Measurements from ENCODE around the gene APBB1IP. TPM values are rescaled to one million over a fixed set of nuclear protein-coding genes. Genes with fewer than 3 reads are reported as not detected.

Gene APBB1IP
- total RNA-seq, 2 donors from 2014 or later = 46.5 to 50.4 TPM

DNA sequence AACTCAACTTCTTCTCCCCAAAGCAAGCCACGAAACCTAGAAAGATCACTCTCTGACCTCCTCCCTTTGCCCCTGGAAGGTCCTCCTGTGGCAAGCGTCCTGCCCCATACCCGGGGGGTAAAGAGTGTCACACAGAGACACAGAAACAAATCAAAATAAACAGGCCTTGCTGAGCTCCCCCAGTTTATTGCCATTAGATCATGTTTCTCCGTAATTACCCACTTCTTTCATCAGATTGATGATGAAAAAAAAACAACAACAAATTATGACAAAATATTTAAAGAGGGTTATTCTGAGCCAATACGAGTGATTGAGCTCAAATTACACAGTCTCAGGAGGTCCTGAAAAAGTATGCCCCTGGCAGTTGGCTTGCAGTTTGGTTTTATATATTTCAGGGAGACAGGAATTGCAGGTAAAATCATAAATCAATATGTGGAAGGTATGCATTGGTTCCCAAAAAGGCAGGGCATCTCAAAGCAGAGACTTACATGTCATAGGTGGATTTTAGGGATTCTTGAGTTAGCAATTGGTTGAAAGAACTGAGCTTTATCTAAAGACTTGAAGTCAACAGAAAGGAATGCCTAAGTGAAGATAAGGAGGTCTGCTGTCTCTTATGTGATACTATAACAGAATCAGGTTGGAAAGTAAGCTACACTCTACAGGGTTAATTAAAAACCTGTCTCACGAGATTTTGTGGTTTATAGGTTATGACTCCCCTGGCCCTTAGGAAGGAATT lies 86.2 kb downstream of the APBB1IP start:
- Mint-ChIP-seq H3K4me1 (no peaks in the 10 kb centered on the region), H3K36me3 (ENCODE audit: low read depth) (peaks cover 99% of the 10 kb centered on the region), H3K27ac (peak overlapping the region; percentile 10), H3K27me3 (no peaks in the 10 kb centered on the region), H3K4me3 (no peak overlapping the region), H3K9me3 (no peaks in the 10 kb centered on the region)
- no peak for ATAC-seq (replicated peaks)

DNA sequence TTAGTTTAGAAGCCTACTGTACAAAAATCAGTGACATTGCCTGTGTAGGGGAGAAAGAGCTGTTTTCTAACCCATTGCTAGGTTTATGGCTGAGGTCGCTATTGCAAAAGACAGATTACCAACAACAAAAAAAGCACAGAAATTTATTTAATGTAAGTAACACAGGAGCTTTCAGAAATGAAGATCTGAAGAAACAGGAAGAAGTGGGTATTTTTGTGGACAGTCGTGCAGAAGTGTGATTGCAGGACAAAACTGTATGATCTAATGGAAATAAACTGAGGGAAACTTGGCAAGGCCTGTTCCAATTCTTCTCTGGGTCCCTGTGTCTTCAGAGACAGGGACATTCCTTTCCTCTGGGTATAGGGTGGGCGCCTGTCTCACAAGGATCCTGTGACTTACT lies 87.4 kb downstream of the APBB1IP start:
- Mint-ChIP-seq H3K36me3 (ENCODE audit: low read depth) (peaks cover 96% of the 10 kb centered on the region), H3K4me1 (no peaks in the 10 kb centered on the region), H3K27me3 (no peaks in the 10 kb centered on the region), H3K4me3 (no peak overlapping the region), H3K27ac (no peak overlapping the region), H3K9me3 (no peaks in the 10 kb centered on the region)
- ATAC-seq (replicated peaks) = no peak

DNA sequence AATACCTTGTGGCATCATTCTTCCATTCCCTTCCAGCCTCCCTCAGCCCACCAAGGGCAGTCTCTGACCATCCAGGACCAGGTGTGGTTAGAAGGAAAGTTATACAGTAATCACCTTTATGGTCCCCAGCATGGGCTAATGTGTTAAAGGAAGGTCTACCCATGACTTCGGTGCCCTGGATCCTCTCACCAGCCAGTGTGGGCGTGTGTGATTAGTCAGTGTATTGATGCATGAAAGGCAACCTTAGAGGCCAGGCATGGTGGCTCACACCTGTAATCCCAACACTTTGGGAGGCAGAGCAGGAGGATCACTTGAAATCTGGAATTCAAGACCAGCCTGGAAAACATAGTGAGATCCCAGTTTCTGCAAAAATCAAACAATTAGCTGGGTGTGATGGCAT lies 88.9 kb downstream of the APBB1IP start:
- H3K4me3 Mint-ChIP-seq = no peak overlapping the region
- H3K4me1 Mint-ChIP-seq = no peaks in the 10 kb centered on the region
- H3K9me3 Mint-ChIP-seq = no peaks in the 10 kb centered on the region
- no peaks in the 10 kb centered on the region for H3K27me3 Mint-ChIP-seq
- peak overlapping the region; percentile 54 for H3K27ac Mint-ChIP-seq
- ATAC-seq (replicated peaks) = peak; percentile 69
- H3K36me3 Mint-ChIP-seq (ENCODE audit: low read depth) = peaks cover 96% of the 10 kb centered on the region

DNA sequence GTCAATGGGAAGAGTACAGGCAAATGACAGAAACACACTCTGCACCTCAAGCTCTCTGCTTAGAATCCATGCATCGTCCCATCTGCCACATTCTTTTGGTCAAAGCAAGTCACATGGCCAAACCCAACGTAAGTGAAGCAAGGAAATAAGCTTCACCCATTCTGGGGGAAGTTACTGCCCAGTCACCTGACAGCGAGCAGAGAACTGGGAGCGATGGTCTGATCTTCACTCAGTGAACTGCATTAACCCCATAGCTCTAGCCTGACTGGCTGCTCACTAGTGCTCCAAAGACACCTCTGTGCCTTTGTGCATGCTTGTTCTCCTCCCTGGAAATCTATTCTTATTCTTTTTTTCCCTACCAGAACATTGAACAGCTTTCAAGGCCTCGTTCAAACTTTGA lies 89.9 kb downstream of the APBB1IP start:
- Mint-ChIP-seq H3K9me3 (no peaks in the 10 kb centered on the region), H3K36me3 (ENCODE audit: low read depth) (peaks cover 93% of the 10 kb centered on the region), H3K27me3 (no peaks in the 10 kb centered on the region), H3K4me3 (no peak overlapping the region), H3K27ac (peak overlapping the region; percentile 3), H3K4me1 (no peaks in the 10 kb centered on the region)
- no peak for ATAC-seq (replicated peaks)

DNA sequence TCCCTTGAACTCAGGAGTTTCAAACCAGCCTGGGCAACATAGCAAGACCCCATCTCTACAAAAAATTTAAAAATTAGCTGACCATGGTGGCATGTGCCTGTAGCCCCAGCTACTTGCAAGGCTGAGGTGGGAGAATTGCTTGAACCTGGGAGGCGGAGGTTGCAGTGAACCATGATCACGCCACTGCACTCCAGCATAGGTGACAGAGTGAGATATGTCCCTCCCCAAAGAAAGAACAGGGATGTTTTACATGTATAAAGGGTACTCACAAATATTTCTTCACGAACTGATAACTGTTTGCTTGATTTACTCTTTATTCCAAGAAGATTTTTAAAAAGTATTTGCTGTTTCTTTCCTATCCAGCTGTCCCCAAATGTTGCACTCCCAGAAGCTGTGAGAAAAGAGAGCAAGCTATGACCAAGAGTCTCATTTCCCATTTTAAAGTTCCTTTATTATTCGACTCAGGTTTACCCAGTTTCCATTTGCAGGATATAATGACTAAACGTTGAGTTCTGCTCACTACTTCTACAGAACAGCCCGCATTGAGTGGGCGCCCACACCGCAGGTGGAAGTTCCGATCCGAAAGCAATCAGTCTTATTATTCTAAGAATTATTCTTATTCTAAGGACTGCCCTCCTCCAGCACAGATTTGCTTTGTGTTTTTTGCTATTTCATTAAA lies 90.7 kb downstream of the APBB1IP start:
- Mint-ChIP-seq H3K27me3 (no peaks in the 10 kb centered on the region), H3K36me3 (ENCODE audit: low read depth) (peaks cover 93% of the 10 kb centered on the region), H3K4me3 (no peak overlapping the region), H3K27ac (peak overlapping the region; percentile 3), H3K9me3 (no peaks in the 10 kb centered on the region), H3K4me1 (no peaks in the 10 kb centered on the region)
- ATAC-seq (replicated peaks) = no peak

DNA sequence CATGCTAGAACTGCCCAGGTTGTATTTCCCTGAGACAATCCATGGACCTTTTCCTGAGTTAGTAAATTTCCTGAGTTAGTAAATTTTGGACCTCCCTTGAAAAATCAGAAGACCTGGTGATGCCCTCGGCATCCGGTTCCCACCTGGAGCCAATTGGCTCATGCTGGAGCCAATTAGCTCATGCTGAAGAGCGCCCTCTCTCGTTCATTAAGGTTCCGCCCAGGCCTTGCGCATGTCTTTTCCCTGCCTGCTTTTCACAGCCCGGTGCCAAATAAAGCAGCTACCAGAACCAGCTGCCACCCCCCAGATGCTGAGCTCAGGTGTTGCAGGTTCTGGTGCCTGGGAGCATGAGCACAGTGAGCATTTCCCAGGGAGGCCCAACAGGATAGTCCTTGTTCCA lies 96.2 kb downstream of the APBB1IP start:
- ATAC-seq (replicated peaks) = no peak
- Mint-ChIP-seq H3K27ac (no peak overlapping the region), H3K4me3 (no peak overlapping the region), H3K27me3 (no peaks in the 10 kb centered on the region), H3K36me3 (ENCODE audit: low read depth) (peaks cover 90% of the 10 kb centered on the region), H3K9me3 (no peaks in the 10 kb centered on the region), H3K4me1 (peaks cover 5% of the 10 kb centered on the region)

DNA sequence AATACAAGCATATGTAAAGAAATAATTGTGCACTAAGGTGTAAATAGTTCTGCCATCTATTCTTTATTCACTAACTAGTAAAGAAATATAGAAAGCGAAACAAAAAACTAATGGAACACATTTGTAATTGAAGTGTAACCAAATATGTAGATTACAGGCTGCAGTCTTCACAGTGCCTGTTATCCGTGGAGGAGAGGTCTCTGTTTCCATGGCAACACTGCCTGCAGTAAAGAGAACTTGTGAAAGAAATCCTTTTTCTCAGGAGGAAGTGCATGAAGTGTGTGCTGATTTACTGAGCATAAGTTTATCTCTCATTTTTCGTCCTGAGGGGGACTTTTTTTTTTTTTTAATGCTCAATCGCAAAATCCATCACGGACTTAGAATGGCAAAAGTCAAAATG lies 102.5 kb downstream of the APBB1IP start:
- no peak for ATAC-seq (replicated peaks)
- Mint-ChIP-seq H3K9me3 (no peaks in the 10 kb centered on the region), H3K27me3 (no peaks in the 10 kb centered on the region), H3K36me3 (ENCODE audit: low read depth) (peaks cover 97% of the 10 kb centered on the region), H3K4me3 (no peak overlapping the region), H3K4me1 (peaks cover 17% of the 10 kb centered on the region), H3K27ac (peak overlapping the region; percentile 81)

DNA sequence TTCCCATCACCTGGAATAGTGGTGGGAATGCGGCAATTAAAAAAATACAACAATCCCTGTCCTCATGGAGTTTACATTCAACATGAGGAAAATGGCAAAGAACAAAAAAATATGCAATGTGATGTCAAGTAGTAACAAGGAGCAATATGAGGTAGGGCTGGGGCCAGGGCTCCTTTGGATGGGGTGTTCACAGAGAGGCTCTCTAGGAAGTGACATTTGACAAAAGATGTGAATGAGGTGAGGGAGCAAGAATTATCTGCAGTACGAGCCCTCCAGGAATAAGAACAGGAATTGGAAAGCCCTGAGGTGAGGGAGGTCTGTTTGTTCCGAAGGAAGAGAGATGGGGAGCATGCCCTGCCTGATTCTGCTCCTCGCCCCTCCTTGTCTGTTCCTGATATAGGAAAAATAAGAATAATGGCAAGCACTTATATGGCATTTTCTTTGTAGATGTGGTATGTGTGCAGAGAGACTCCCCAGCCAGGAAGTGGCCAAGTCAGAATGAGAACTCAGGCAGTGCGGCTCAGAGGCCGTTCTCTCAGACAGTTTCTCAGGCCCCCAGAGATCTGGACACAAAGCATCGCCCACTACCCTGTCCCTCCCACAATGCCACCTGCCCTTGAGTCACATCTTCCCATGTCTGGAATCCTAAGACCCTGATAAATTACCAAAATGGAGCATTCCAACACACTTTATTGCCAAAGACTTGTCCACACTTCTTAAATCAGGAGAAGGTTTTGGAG lies 105.6 kb downstream of the APBB1IP start:
- H3K4me1 Mint-ChIP-seq = peaks cover 12% of the 10 kb centered on the region
- peak; percentile 70 for ATAC-seq (replicated peaks)
- H3K9me3 Mint-ChIP-seq = no peaks in the 10 kb centered on the region
- H3K36me3 Mint-ChIP-seq (ENCODE audit: low read depth) = peaks cover 97% of the 10 kb centered on the region
- H3K4me3 Mint-ChIP-seq = no peak overlapping the region
- H3K27ac Mint-ChIP-seq = peak overlapping the region; percentile 64
- no peaks in the 10 kb centered on the region for H3K27me3 Mint-ChIP-seq

DNA sequence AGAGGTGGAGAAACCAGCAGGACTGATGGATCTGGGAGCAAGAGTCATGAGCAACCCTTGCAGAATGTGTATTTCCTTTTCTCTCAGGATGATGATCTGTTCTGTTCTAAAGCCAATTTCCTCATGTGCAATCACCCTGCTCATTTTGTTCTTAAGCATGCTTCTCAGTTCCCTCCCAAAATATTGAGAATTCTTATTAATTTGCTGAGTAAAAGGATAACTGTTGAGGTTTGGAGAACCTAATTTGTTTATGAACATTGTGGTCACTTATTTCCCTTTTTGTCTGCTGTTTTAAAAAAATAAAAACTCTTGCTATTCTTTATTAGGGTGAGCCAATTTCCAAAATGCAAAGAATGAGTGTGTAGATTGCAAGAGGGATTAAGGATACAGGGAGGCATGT lies 106.8 kb downstream of the APBB1IP start:
- H3K36me3 Mint-ChIP-seq (ENCODE audit: low read depth) = peaks cover 97% of the 10 kb centered on the region
- H3K27ac Mint-ChIP-seq = no peak overlapping the region
- no peaks in the 10 kb centered on the region for H3K27me3 Mint-ChIP-seq
- no peak for ATAC-seq (replicated peaks)
- H3K4me3 Mint-ChIP-seq = no peak overlapping the region
- peaks cover 3% of the 10 kb centered on the region for H3K9me3 Mint-ChIP-seq
- H3K4me1 Mint-ChIP-seq = peaks cover 11% of the 10 kb centered on the region

DNA sequence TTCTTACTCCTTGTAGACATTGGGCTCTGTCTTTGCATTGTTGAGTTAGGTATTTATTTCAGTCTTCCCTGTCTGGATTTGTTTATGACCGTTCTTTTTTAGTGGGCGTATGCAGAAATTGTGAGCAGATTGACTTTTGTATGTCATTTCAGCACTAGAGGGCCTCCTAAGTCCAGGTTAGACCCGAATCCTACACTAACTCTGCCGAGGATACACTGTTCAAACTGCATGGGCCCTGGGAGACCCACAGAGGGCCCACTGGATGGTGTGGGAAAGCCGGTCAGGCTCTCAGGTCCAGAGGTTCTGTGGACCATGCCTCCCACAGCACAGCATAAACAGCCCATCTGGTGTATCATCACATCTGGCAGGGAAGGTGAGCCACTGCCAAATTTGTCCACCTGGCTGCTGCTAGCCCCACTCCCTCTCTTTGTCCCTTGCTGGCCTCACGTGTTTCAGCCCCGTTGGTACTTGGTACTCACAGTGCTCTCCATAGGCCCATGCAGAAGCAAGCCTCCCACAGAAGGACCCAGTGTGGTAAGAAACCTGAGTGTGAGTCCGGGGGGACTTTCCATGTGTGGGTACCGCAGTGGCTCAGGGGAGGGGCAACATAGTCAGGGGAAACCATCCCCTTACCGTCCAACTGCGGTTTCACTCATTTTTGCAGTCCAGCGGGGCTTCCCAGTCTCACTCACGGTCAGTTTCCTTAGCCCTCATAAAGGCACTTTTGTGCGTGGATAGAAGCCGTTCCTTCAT lies 112.8 kb downstream of the APBB1IP start:
- H3K9me3 Mint-ChIP-seq = peaks cover 5% of the 10 kb centered on the region
- H3K4me1 Mint-ChIP-seq = no peaks in the 10 kb centered on the region
- no peak overlapping the region for H3K4me3 Mint-ChIP-seq
- peak overlapping the region; percentile 47 for H3K27ac Mint-ChIP-seq
- no peak for ATAC-seq (replicated peaks)
- H3K36me3 Mint-ChIP-seq (ENCODE audit: low read depth) = peaks cover 100% of the 10 kb centered on the region
- H3K27me3 Mint-ChIP-seq = no peaks in the 10 kb centered on the region

DNA sequence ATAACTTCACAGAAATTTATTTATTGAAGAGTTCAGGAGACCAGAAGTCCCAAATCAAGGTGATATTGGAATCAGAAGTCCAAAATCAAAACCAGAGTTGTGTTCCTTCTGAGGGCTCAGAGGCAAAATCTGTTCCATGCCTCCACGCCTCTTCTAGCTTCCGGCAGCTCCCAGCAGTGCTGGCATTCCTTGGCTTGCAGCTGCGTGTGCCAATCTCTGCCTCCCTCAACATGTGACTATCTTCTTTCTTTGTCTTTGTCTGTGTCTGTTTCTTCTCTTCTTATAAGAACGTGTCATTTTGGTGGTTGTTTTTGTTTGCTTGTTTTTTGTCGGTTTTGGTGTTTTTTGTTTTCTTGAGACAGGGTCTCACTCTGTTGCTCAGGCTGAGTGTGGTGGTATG lies 116.1 kb downstream of the APBB1IP start:
- H3K4me1 Mint-ChIP-seq = no peaks in the 10 kb centered on the region
- no peaks in the 10 kb centered on the region for H3K27me3 Mint-ChIP-seq
- ATAC-seq (replicated peaks) = no peak
- peaks cover 5% of the 10 kb centered on the region for H3K9me3 Mint-ChIP-seq
- H3K27ac Mint-ChIP-seq = peak overlapping the region; percentile 3
- no peak overlapping the region for H3K4me3 Mint-ChIP-seq
- peaks cover 95% of the 10 kb centered on the region for H3K36me3 Mint-ChIP-seq (ENCODE audit: low read depth)

DNA sequence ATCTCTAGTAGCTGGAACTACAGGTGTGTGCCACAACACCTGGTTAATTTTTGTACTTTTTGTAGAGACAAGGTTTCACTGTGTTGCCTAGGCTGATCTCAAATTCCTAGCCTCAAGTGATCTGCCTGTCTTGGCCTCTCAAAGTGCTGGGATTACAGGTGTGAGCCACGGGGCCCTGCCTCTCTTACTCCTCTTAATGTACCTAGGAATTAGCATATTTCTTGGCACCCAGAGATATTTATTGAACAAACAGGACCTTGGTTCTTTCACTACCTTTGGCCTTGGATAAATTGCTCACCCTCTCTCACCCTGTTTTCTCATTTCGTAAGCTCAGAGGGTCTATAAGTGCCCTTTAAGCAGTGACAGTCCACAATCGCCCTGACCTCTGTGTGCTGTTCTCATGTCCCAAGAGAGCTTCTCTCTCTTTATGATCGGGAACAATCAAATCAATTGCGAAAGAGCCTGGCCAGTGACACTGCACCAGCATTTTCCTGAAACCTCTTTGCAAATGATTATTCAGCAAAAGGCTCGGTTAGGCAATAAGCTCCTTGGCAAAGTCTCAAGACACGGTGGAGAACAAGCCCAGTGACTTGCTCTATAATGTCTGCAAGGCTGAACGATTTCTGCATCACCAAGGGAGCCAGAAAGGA lies 117.7 kb downstream of the APBB1IP start:
- H3K4me1 Mint-ChIP-seq = no peaks in the 10 kb centered on the region
- H3K27ac Mint-ChIP-seq = peak overlapping the region; percentile 50
- no peaks in the 10 kb centered on the region for H3K9me3 Mint-ChIP-seq
- H3K4me3 Mint-ChIP-seq = no peak overlapping the region
- no peak for ATAC-seq (replicated peaks)
- peaks cover 94% of the 10 kb centered on the region for H3K36me3 Mint-ChIP-seq (ENCODE audit: low read depth)
- H3K27me3 Mint-ChIP-seq = no peaks in the 10 kb centered on the region

DNA sequence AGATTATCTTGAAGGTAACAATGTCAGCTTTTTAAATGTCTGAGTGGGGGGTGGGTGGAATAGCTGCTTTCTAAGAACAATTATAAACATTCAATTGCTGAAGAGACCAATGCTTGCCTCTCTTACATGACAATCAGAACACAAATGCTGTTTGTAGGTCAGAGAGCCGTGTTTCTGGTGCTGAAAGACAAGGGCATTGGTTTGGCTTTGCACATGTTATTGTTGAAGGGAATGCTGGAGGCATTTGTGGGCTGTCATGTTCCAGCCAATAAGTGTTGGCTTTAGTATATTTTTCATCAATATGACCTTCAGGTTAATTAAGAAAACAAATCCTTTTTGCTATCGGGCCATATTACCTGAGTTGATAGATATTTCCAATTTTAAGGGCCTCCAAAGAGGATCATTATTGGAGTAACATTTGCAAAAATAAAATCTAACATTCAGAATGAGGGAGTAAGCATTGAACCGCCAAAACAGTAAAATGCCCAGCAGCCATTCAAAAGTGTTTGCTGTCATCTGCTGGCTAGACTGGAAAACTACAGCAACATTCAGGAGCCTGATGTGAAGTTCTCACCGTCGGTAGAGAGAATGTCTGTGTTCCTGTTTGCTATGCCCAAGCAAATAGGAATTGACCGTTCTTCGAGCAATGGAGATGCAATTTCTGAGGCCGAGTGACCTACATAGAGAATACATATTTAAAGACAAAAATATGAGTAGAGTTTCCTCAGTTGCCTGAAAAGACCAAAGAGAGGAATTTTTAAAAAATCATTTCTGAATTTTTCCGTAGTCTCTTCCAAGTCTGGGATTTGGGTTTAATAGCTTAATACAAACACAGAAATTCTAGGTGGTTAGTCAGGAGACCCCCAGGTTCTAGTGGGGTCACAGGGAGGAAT lies 118.9 kb downstream of the APBB1IP start:
- Mint-ChIP-seq H3K4me1 (no peaks in the 10 kb centered on the region), H3K27ac (no peak overlapping the region), H3K27me3 (no peaks in the 10 kb centered on the region), H3K36me3 (ENCODE audit: low read depth) (peaks cover 94% of the 10 kb centered on the region), H3K9me3 (no peaks in the 10 kb centered on the region), H3K4me3 (no peak overlapping the region)
- no peak for ATAC-seq (replicated peaks)

All from activated T-helper 17 cell treated with anti-CD3 and anti-CD28 coated beads, Interleukin-2, amount 50 U/mL, for 72 hours (primary cell).